Measurements from ENCODE around the gene ANKRD33B.
"Not testable (repeated sequence)": the region's sequence is repeated elsewhere in the genome, so short reads cannot be mapped to it uniquely, and the experiment has no call there.

The ANKRD33B gene

GRCh38 chr5:10538103-10538788 is 25.6 kb upstream of the ANKRD33B start:
- DNase-seq = no peak

GRCh38 chr5:10538789-10539686 is 24.8 kb upstream of the ANKRD33B start:
- no peak for DNase-seq

- DNase-seq = no peak
Observed at GRCh38 chr5:10539687-10539998, 24.2 kb upstream of the ANKRD33B start.

DNA sequence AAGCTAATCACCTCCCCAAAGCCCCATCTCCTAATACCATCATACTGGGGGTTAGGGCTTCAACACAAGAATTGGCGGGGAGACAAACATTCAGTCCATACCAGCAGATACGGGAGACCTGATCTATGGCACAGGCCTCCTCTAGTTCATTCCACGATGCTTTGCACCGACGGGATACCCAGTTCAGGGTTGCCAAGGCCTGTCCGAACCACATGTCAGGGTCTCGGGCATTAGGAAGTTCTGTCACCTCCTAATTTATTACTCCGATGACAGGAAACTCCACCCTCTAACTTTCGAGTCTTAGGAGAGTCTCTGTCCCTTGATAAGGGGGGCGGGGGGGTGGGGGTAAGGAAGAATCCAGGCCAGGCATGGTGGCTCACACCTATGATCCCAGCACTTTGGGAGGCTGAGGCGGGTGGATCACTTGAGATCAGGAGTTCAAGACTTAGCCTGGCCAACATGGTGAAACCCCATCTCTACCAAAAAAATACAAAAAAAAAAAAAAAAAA is 23.8 kb upstream of the ANKRD33B start:
- no peak for DNase-seq

DNA sequence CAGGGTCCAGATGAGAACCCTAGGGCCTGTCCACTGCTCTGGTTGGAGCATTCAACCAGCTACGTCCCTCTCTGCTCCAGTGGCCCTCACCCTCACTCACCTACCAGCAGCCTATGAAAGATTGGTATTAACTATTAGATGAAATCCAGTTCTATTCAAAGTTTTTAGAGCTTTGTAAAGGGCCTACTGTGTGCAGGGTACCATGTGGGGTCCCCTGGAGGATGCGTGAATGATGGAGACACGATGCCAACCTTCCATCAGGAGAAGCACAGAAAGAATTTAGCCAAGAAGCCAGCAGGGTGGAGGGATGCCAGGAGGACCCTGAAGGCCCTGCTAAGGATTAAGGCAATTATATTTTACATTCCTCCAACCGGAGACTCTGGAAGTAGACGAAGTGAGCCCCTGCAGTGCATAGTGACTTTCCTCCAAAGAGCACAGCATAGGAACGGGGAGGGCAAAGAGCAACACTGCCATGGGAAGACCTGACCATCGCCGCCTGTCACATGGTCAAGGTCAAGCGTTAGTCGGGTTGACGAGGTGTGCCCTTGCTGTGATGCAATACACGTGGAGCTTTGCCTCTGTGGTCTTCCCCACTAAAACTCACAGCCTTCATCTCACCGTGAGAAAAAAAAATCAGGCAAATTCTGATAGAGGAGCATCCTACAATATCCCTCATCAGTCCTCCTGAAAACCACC is 22.8 kb upstream of the ANKRD33B start:
- no peak for DNase-seq

- no peak for DNase-seq
Observed at GRCh38 chr5:10542055-10542550, 21.8 kb upstream of the ANKRD33B start.

DNA sequence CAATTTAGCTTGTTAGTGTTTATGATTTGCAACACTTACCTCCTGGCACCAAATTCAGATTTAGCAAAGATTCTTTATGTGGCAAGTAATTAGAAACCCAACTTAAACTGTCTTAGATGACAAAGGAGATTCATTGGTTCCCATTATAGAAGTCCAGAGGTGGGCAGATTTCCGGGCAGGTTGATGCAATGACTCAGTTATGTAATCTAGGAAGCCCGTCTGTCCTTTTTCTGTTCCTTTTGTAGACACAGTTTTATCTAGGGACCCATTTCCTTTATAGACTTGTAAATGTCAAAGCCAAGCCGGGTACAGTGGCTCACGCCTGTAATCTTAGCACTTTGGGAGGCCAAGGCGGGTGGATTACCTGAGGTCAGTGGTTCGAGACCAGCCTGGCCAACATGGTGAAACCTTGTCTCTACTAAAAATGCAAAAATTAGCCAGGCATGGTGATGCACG is 20.3 kb upstream of the ANKRD33B start:
- no peak for DNase-seq

- DNase-seq = no peak
Observed at GRCh38 chr5:10545084-10545483, 18.8 kb upstream of the ANKRD33B start.

GRCh38 chr5:10546186-10546585 is 17.7 kb upstream of the ANKRD33B start:
- no peak for DNase-seq

DNA sequence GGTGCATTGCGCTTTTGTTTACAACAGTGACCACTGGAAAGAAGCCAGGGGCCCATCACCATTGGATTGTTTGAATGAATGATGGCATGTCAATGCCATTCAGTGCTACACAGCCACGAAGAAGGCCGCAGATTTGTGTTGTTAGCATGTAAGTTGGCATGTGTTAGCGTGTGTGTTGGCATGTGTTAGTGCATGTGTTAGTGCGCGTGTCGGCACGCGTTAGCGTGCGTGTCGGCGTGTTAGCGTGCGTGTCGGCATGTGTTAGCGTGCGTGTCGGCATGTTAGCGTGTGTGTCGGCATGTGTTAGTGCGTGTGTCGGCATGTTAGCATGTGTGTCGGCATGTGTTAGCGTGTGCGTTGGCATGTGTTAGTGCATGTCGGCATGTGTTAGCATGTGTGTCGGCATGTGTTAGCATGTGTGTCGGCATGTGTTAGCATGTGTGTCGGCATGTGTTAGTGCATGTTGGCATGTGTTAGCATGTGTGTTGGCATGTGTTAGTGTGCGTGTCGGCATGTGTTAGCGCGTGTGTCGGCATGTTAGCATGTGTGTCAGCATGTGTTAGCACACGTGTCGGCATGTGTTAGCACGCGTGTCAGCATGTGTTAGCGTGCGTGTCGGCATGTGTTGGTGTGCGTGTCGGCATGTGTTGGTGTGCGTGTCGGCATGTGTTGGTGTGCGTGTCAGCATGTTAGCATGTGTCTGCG is 15.3 kb upstream of the ANKRD33B start:
- DNase-seq = no peak

- not testable (repeated sequence) for DNase-seq
Observed at GRCh38 chr5:10549123-10549514, 14.8 kb upstream of the ANKRD33B start.

DNA sequence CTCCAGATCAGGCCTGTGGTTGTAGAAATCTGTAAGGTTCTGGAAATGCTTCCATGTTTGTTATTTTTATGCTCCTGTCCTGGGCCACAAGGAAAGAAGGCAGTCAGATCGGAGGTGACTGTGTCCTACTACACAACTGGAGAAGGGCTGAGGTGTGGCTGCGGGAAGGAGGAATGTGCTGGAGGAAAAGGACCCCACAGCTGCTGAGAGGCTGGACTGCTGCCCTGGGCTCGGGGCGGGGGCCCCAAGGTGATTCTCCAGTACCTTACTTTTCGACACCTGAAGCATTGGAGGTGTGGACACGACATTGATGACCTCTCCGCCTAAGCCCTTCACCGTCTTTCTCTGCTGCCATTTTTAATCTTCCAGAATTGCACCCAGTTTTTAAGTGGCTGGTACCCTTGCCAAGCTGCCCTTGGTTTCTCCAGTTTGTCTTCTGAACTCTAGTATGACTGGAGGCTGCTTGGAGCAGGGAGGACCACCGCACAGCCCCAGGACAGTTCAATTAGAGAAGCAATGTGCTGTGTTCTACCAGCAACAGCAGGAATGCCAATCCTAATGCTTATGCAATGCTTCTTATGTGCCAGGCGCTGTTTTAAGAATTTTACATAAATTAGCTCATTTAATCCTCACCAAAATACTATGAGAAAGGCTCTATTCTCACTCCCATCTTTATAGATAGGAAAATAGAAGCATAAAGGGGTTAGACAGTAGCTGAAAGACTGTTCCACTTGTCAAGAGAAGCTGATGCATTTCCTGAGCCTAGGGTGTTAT is 13.5 kb upstream of the ANKRD33B start:
- no peak for DNase-seq

DNA sequence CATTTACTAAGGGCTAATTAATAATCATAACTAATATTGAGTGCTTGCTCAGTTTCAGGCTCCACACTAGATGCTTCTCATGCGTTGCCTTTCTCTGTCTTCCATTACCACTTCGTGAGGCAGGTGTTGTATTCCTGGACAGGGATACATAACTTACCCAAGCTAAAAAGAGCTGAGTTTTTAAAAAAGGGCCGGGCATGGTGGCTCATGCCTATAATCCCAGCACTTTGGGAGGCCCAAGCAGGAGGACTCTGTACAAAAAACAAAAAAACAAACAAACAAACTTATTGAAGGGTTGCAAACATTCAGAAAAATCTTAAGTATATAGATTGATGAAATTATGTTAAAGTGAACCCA is 12.1 kb upstream of the ANKRD33B start:
- DNase-seq = no peak

GRCh38 chr5:10552183-10553143 is 11.4 kb upstream of the ANKRD33B start:
- no peak for DNase-seq

- DNase-seq = no peak
Observed at GRCh38 chr5:10553476-10553875, 10.4 kb upstream of the ANKRD33B start.

DNA sequence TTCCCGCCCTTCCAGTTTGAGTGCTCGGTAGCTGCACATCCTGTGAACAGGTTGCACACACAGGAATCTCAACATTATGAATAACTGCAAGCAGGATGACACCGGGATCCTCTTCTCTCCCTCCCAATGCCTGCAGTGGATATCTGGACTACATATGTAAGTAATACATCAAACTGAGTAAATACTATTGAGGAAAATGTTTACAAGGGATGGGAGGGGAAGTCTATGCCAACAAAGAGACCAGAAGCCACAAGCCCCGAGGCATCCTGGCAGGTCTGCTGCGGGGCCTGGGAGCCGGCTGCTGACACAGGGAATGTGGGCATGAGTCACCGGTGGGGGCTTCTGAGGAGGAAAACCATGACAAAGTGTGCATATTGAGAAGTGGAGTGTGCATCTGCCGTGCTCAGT is 8.6 kb upstream of the ANKRD33B start:
- DNase-seq = no peak

DNA sequence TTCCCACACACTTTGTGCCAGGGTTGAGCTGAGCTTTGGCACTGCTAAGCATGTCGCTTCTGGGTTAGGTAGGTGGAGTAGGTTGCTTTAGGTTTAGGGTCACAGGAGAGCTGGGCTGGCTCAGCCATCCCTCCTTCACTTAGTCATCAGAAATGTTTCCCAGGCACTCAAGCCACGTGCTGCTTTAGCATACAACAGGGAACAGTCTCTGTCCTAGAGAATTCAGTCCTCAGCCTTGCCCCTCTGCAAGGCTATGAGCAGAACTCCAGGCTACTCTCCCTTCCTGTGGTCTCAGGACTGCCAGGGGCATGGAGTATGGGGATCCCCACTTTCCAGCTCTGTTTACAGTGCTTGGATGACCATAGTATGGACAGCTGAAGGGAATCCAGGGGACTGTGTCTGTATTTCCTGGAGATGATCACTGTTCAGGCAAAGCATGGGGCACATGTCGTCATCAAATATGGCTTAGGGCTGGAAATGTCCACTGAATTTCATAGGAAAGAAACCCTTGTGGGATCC is 7.5 kb upstream of the ANKRD33B start:
- DNase-seq = no peak

- DNase-seq = no peak
Observed at GRCh38 chr5:10556893-10557746, 6.8 kb upstream of the ANKRD33B start.

GRCh38 chr5:10559151-10559550 is 4.7 kb upstream of the ANKRD33B start:
- DNase-seq = no peak

DNA sequence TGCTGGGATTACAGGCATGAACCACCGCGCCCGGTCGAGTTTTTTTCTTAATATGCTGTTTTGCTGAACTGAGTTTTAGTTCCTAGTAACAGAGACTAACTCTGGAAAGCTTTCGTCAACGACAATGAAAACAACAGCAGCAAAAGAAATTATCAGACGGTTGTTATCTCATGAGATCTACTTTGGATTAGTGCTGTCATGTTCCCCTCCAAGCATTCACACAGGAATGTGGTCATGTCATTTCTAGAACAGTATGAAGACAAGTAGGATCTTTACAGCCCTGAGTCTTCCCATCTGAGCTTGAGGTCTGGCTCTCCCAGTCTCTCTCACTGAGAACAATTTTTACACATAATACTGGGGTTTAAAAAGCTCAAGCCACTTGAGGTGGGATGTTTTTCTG is 4.0 kb upstream of the ANKRD33B start:
- DNase-seq = no peak

Measured in NCI-H1048 (cell line).